Measurements from ENCODE around the gene SDK2. TPM values are rescaled to one million over a fixed set of nuclear protein-coding genes. Genes with fewer than 3 reads are reported as not detected.

SDK2 gene
- polyA plus RNA-seq, 3 donors: 0.01 TPM; not detected in 2

- Histone ChIP-seq H3K9ac (ENCODE audit: insufficient read depth, low read length, poor library complexity, severe bottlenecking) (no peak overlapping the region), H3K36me3 (replicated peaks in 1 of 2; ENCODE audit: control insufficient read depth in 1 of 2, insufficient read depth in 2 of 2, low read length in 2 of 2) (no peaks in the 10 kb centered on the region), H3K4me3 (replicated peaks in 1 of 3; ENCODE audit: low read depth in 2 of 3, low read length in 3 of 3) (no peak overlapping the region), H3K79me2 (ENCODE audit: insufficient read depth, low read length) (no peaks in the 10 kb centered on the region), H3K4me1 (ENCODE audit: control insufficient read depth in 1 of 2, insufficient read depth in 2 of 2, low read length in 2 of 2) (peaks cover under 1 to 2% of the 10 kb centered on the region in 2 donors), H3K27me3 (ENCODE audit: control insufficient read depth in 2 of 2, insufficient read depth in 2 of 2, low read length in 2 of 2) (no peaks in the 10 kb centered on the region), H2AFZ (ENCODE audit: insufficient read depth, low read depth, low read length, poor library complexity, severe bottlenecking) (no peak overlapping the region), H3K4me2 (replicated peaks; ENCODE audit: extremely low read depth, low read length, poor library complexity, severe bottlenecking) (no peak overlapping the region), H3K9me3 (replicated peaks in 1 of 2; ENCODE audit: control insufficient read depth in 1 of 2, insufficient read depth in 1 of 2, low read length in 2 of 2) (no peaks in the 10 kb centered on the region), H4K20me1 (ENCODE audit: insufficient read depth, low read length) (no peaks in the 10 kb centered on the region), H3K27ac (ENCODE audit: low read depth in 1 of 2, low read length in 2 of 2) (no peak overlapping the region)
- 91% methylated on average over 16 of the region's 16 CpGs for WGBS (ENCODE audit: insufficient coverage)
- no peaks in the 10 kb centered on the region for H3K36me3 Mint-ChIP-seq
- TF ChIP-seq, protein P1, sequence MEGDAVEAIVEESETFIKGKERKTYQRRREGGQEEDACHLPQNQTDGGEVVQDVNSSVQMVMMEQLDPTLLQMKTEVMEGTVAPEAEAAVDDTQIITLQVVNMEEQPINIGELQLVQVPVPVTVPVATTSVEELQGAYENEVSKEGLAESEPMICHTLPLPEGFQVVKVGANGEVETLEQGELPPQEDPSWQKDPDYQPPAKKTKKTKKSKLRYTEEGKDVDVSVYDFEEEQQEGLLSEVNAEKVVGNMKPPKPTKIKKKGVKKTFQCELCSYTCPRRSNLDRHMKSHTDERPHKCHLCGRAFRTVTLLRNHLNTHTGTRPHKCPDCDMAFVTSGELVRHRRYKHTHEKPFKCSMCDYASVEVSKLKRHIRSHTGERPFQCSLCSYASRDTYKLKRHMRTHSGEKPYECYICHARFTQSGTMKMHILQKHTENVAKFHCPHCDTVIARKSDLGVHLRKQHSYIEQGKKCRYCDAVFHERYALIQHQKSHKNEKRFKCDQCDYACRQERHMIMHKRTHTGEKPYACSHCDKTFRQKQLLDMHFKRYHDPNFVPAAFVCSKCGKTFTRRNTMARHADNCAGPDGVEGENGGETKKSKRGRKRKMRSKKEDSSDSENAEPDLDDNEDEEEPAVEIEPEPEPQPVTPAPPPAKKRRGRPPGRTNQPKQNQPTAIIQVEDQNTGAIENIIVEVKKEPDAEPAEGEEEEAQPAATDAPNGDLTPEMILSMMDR (IDR thresholded peaks at IDR 0.05): no peak
- no peak overlapping the region for H3K27ac Mint-ChIP-seq
- H3K4me3 Mint-ChIP-seq: no peak overlapping the region
- peaks cover 0 to 9% (median 0%) of the 10 kb centered on the region in 3 donors for H3K27me3 Mint-ChIP-seq (ENCODE audit: low read depth in 3 of 3)
- no peak for DNase-seq
- intact Hi-C loops (cut with micrococcal nuclease): no loop called here
- peaks cover 0 to 2% (median 0%) of the 10 kb centered on the region in 7 donors for H3K9me3 Mint-ChIP-seq
- H3K4me1 Mint-ChIP-seq: peaks cover 4% of the 10 kb centered on the region
These were observed 102.7 kb downstream of the SDK2 start for GRCh38 chr17:73541561-73541981.

GRCh38 chr17:73541111-73541510 is 103.1 kb downstream of the SDK2 start:
- Mint-ChIP-seq H3K4me1 (no peaks in the 10 kb centered on the region), H3K9me3 (peaks cover 0 to 2% (median 0%) of the 10 kb centered on the region in 7 donors), H3K4me3 (no peak overlapping the region), H3K27ac (no peak overlapping the region), H3K27me3 (ENCODE audit: low read depth in 3 of 3) (peaks cover 0 to 9% (median 0%) of the 10 kb centered on the region in 3 donors), H3K36me3 (no peaks in the 10 kb centered on the region)
- no peak overlapping the region for H3K27ac ChIP-seq (ENCODE audit: low read depth in 1 of 2, low read length in 2 of 2)
- H3K9me3 ChIP-seq (replicated peaks in 1 of 2; ENCODE audit: control insufficient read depth in 1 of 2, insufficient read depth in 1 of 2, low read length in 2 of 2): no peaks in the 10 kb centered on the region
- intact Hi-C loops (cut with micrococcal nuclease): no loop called here
- TF ChIP-seq, protein P1 (IDR thresholded peaks at IDR 0.05): no peak
- no peaks in the 10 kb centered on the region for H3K36me3 ChIP-seq (replicated peaks in 1 of 2; ENCODE audit: control insufficient read depth in 1 of 2, insufficient read depth in 2 of 2, low read length in 2 of 2)
- no peak overlapping the region for H3K9ac ChIP-seq (ENCODE audit: insufficient read depth, low read length, poor library complexity, severe bottlenecking)
- no peak overlapping the region for H3K4me2 ChIP-seq (replicated peaks; ENCODE audit: extremely low read depth, low read length, poor library complexity, severe bottlenecking)
- H3K4me3 ChIP-seq (replicated peaks in 1 of 3; ENCODE audit: low read depth in 2 of 3, low read length in 3 of 3): no peak overlapping the region
- H3K4me1 ChIP-seq (ENCODE audit: control insufficient read depth in 1 of 2, insufficient read depth in 2 of 2, low read length in 2 of 2): no peaks in the 10 kb centered on the region
- no peak for DNase-seq
- H2AFZ ChIP-seq (ENCODE audit: insufficient read depth, low read depth, low read length, poor library complexity, severe bottlenecking): no peak overlapping the region
- 100% methylated on average over 2 of the region's 6 CpGs for WGBS (ENCODE audit: insufficient coverage)
- H4K20me1 ChIP-seq (ENCODE audit: insufficient read depth, low read length): no peaks in the 10 kb centered on the region
- H3K27me3 ChIP-seq (ENCODE audit: control insufficient read depth in 2 of 2, insufficient read depth in 2 of 2, low read length in 2 of 2): no peaks in the 10 kb centered on the region
- H3K79me2 ChIP-seq (ENCODE audit: insufficient read depth, low read length): no peaks in the 10 kb centered on the region
